ENCODE data around the gene PLEKHM3. TPM values are rescaled to one million over a fixed set of nuclear protein-coding genes. Genes with fewer than 3 reads are reported as not detected.
A peak's percentile ranks its signal among the peaks of the same experiment; 100 is the strongest.

PLEKHM3 gene
- total and polyA plus RNA-seq, 2 of the 13 experiments (the other 11 are each of a cell fraction or from before 2014, with no cell fraction given): 4.5 to 4.7 TPM

- TF ChIP-seq, protein P1, sequence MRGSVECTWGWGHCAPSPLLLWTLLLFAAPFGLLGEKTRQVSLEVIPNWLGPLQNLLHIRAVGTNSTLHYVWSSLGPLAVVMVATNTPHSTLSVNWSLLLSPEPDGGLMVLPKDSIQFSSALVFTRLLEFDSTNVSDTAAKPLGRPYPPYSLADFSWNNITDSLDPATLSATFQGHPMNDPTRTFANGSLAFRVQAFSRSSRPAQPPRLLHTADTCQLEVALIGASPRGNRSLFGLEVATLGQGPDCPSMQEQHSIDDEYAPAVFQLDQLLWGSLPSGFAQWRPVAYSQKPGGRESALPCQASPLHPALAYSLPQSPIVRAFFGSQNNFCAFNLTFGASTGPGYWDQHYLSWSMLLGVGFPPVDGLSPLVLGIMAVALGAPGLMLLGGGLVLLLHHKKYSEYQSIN (CRISPR knock-in tag; IDR thresholded peaks at IDR 0.05; ENCODE audit: borderline replicate concordance): no peak
- TF ChIP-seq ZNF124 (CRISPR knock-in tag; IDR thresholded peaks at IDR 0.05) (no peak), RCOR2 (CRISPR knock-in tag; IDR thresholded peaks at IDR 0.05) (0 out of 2 replicates have a peak, but pooled peaks have one; percentile 16), ZMYM4 (CRISPR knock-in tag; IDR thresholded peaks at IDR 0.05) (peak; percentile 61; the same call in 1 of the 2 replicates), ATF2 (CRISPR knock-in tag; IDR thresholded peaks at IDR 0.05) (peak; percentile 78), ZFP82 (CRISPR knock-in tag; IDR thresholded peaks at IDR 0.05; ENCODE audit: borderline replicate concordance) (no peak), ZNF136 (CRISPR knock-in tag; IDR thresholded peaks at IDR 0.05; ENCODE audit: low read depth) (no peak), BCL3 (CRISPR knock-in tag; IDR thresholded peaks at IDR 0.05) (no peak), CENPT (CRISPR knock-in tag; IDR thresholded peaks at IDR 0.05; ENCODE audit: low read depth) (no peak), ZNF772 (CRISPR knock-in tag; IDR thresholded peaks at IDR 0.05) (0 out of 2 replicates have a peak, but pooled peaks have one; percentile 28), MLLT10 (CRISPR knock-in tag; IDR thresholded peaks at IDR 0.05) (no peak), LCORL (IDR thresholded peaks at IDR 0.05) (no peak), LCORL (CRISPR knock-in tag; IDR thresholded peaks at IDR 0.05) (0 out of 2 replicates have a peak, but pooled peaks have one; percentile 14), NFYB (CRISPR knock-in tag; IDR thresholded peaks at IDR 0.05) (no peak), GTF2F1 (IDR thresholded peaks at IDR 0.05; ENCODE audit: low read length) (no peak), HNRNPUL1 (IDR thresholded peaks at IDR 0.05; ENCODE audit: low read depth, low read length) (no peak), TEAD3 (CRISPR knock-in tag; optimal IDR thresholded peaks at IDR 0.05; ENCODE audit: borderline replicate concordance) (peak; percentile 76), CCDC6 (CRISPR knock-in tag; IDR thresholded peaks at IDR 0.05) (peak; percentile 49; the same call in 1 of the 2 replicates), TBX2 (CRISPR knock-in tag; IDR thresholded peaks at IDR 0.05; ENCODE audit: borderline replicate concordance) (peak; percentile 64), ZSCAN9 (CRISPR knock-in tag; IDR thresholded peaks at IDR 0.05; ENCODE audit: borderline replicate concordance) (no peak), DNMT3B (CRISPR knock-in tag; conservative IDR thresholded peaks at IDR 0.05) (no peak), ZNF549 (CRISPR knock-in tag; IDR thresholded peaks at IDR 0.05) (no peak), HDAC1 (CRISPR knock-in tag; IDR thresholded peaks at IDR 0.05) (0 out of 2 replicates have a peak, but pooled peaks have one; percentile 13)
- TF ChIP-seq, protein P2, sequence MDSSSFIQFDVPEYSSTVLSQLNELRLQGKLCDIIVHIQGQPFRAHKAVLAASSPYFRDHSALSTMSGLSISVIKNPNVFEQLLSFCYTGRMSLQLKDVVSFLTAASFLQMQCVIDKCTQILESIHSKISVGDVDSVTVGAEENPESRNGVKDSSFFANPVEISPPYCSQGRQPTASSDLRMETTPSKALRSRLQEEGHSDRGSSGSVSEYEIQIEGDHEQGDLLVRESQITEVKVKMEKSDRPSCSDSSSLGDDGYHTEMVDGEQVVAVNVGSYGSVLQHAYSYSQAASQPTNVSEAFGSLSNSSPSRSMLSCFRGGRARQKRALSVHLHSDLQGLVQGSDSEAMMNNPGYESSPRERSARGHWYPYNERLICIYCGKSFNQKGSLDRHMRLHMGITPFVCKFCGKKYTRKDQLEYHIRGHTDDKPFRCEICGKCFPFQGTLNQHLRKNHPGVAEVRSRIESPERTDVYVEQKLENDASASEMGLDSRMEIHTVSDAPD (CRISPR knock-in tag; IDR thresholded peaks at IDR 0.05): peak; percentile 17; the same call in 1 of the 2 replicates
- TF ChIP-seq, protein P3, sequence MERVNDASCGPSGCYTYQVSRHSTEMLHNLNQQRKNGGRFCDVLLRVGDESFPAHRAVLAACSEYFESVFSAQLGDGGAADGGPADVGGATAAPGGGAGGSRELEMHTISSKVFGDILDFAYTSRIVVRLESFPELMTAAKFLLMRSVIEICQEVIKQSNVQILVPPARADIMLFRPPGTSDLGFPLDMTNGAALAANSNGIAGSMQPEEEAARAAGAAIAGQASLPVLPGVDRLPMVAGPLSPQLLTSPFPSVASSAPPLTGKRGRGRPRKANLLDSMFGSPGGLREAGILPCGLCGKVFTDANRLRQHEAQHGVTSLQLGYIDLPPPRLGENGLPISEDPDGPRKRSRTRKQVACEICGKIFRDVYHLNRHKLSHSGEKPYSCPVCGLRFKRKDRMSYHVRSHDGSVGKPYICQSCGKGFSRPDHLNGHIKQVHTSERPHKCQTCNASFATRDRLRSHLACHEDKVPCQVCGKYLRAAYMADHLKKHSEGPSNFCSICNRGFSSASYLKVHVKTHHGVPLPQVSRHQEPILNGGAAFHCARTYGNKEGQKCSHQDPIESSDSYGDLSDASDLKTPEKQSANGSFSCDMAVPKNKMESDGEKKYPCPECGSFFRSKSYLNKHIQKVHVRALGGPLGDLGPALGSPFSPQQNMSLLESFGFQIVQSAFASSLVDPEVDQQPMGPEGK (CRISPR knock-in tag; IDR thresholded peaks at IDR 0.05): peak; percentile 73
These were observed 90.6 kb downstream of the PLEKHM3 start (continued) for GRCh38 chr2:207934720-207935119.

Measured in HepG2 (cell line).